OCI-LY7 (cell line): ENCODE results near the gene PGM3. TPM values are rescaled to one million over a fixed set of nuclear protein-coding genes. Genes with fewer than 3 reads are reported as not detected.

Source experiments
- BruUV-seq: library from RNA; stranded (reverse); fragments of 400-500 nt; replicated peaks from 2 replicates; lab custom pipeline; 2021; lab: Mats Ljungman, UMichigan
- CTCF ChIA-PET: fragments of 300-600 bp; sonication (Branson Sonifier 250); formaldehyde crosslinking; loops from one replicate; lab custom pipeline; 2022; ENCODE audit warnings: antibody characterized with exemption; ENCODE audit not compliant: unreplicated experiment; lab: Charles Lee
- POLR2A ChIA-PET: fragments of 300-600 bp; sonication (Branson Sonifier 250); formaldehyde crosslinking; loops from one replicate; lab custom pipeline; 2022; ENCODE audit warnings: antibody characterized with exemption; lab: Charles Lee
- DNase-seq: peaks from one replicate; pipeline ENCODE4 v3.0.0-alpha.2; 2015; ENCODE audit warnings: low spot score
- H2AFZ ChIP-seq: fragments of 200-600 bp; sonication (generic), shearing (Covaris generic); 2 replicates; pipeline ENCODE4 v1.6.1; 2014; ENCODE audit warnings: mild to moderate bottlenecking, antibody characterized with exemption, low read length, moderate library complexity
- H3K27ac ChIP-seq: fragments of 200-600 bp; sonication (generic); 2 replicates; pipeline ENCODE4 v1.5.1; 2014; ENCODE audit warnings: mixed run types, low read depth, mild to moderate bottlenecking, moderate library complexity, low read length, inconsistent platforms; ENCODE audit not compliant: poor library complexity, severe bottlenecking
- H3K36me3 ChIP-seq: fragments of 200-600 bp; sonication (generic); 2 replicates; pipeline ENCODE4 v1.6.1; 2014; ENCODE audit warnings: mild to moderate bottlenecking, antibody characterized with exemption, low read length, moderate library complexity, mixed read lengths; ENCODE audit not compliant: insufficient read depth
- H3K4me1 ChIP-seq: fragments of 200-600 bp; sonication (generic); 2 replicates; pipeline ENCODE4 v1.5.1; 2014; ENCODE audit warnings: mild to moderate bottlenecking, low read length; ENCODE audit not compliant: insufficient read depth, poor library complexity, severe bottlenecking
- H3K4me2 ChIP-seq: fragments of 200-600 bp; sonication (generic); 2 replicates; pipeline ENCODE4 v1.6.1; 2014; ENCODE audit warnings: mild to moderate bottlenecking, low read length
- H3K4me3 ChIP-seq: fragments of 200-600 bp; sonication (generic); 2 replicates; pipeline ENCODE4 v1.5.1; 2014; ENCODE audit warnings: mild to moderate bottlenecking, low read depth, low read length; ENCODE audit not compliant: poor library complexity, severe bottlenecking
- H3K79me2 ChIP-seq: fragments of 200-600 bp; sonication (generic); 2 replicates; pipeline ENCODE4 v1.6.1; 2016; ENCODE audit warnings: low read depth, mild to moderate bottlenecking, low read length, moderate library complexity, mixed read lengths; ENCODE audit not compliant: insufficient read depth
- H3K9me2 ChIP-seq: fragments of 200-600 bp; sonication (generic); 2 replicates; pipeline ENCODE4 v1.6.1; 2016; ENCODE audit warnings: mild to moderate bottlenecking, low read length, mixed read lengths; ENCODE audit not compliant: insufficient read depth
- H3K9me3 ChIP-seq: fragments of 200-600 bp; sonication (generic); 2 replicates; pipeline ENCODE4 v1.6.1; 2014; ENCODE audit warnings: mild to moderate bottlenecking, mixed run types, low read length, mixed read lengths
- H4K20me1 ChIP-seq: fragments of 200-600 bp; sonication (generic); 2 replicates; pipeline ENCODE4 v1.6.1; 2014; ENCODE audit warnings: mild to moderate bottlenecking, antibody characterized with exemption, low read length, moderate library complexity, mixed read lengths; ENCODE audit not compliant: insufficient read depth
- EZH2phosphoT487 ChIP-seq: fragments of 200-600 bp; sonication (generic); IDR thresholded peaks from 2 replicates; pipeline ENCODE4 v1.6.1; 2018; ENCODE audit warnings: low read depth, borderline replicate concordance, mild to moderate bottlenecking, mixed run types, antibody characterized with exemption, low read length, moderate library complexity, mixed read lengths
- intact Hi-C: fragments of 100-400 bp; cut with micrococcal nuclease; formaldehyde crosslinking; loops from one replicate; pipeline ENCODE4 v1.10.0; 2022; ENCODE audit not compliant: unreplicated experiment
- total RNA-seq, 2 experiments: library from RNA; depleted of rRNA in 1 of 2; stranded (reverse); fragments of >200 nt in 1 of 2; shearing (Covaris generic) in 1 of 2; gene quantifications; 2 replicates each; pipeline ENCODE4 v1.2.3, GENCODE V29; 2014 to 2022
- TF ChIP-seq, protein P1 (sequence below): fragments of 200-600 bp; sonication (generic); conservative IDR thresholded peaks from 2 replicates; pipeline ENCODE4 v1.5.1; 2014; ENCODE audit warnings: mild to moderate bottlenecking, antibody characterized with exemption, low read length, moderate library complexity, mixed read lengths

The PGM3 gene
- total RNA-seq, 2 experiments from 2014 or later, result 17.5 to 37.4 TPM

DNA sequence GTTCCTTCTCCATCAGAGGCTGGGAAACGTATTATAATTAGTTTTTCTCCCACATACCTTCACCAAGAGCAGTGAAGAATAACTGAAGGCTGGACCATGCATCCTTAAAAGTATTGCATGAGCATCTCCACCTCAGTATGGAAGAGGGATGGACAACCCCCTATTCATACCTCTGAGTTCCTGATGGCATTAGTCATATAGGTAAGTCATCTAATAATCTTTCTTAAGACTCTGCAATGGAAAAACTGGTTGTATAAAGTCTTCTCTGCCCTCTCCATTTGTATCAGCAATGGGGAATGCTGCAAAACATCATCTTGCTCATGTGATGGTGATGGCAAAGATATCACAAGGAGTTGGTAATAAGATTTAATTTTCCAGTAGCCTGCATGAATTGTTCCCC, 24.5 kb downstream of the PGM3 start:
- Histone ChIP-seq H3K4me2 (no peak overlapping the region), H3K4me3 (no peak overlapping the region), H4K20me1 (no peaks in the 10 kb centered on the region), H2AFZ (no peak overlapping the region), H3K27ac (no peak overlapping the region), H3K9me2 (no peaks in the 10 kb centered on the region), H3K79me2 (no peaks in the 10 kb centered on the region), H3K36me3 (peaks cover 99% of the 10 kb centered on the region), H3K9me3 (no peaks in the 10 kb centered on the region), H3K4me1 (no peaks in the 10 kb centered on the region)
- TF ChIP-seq, protein P1, sequence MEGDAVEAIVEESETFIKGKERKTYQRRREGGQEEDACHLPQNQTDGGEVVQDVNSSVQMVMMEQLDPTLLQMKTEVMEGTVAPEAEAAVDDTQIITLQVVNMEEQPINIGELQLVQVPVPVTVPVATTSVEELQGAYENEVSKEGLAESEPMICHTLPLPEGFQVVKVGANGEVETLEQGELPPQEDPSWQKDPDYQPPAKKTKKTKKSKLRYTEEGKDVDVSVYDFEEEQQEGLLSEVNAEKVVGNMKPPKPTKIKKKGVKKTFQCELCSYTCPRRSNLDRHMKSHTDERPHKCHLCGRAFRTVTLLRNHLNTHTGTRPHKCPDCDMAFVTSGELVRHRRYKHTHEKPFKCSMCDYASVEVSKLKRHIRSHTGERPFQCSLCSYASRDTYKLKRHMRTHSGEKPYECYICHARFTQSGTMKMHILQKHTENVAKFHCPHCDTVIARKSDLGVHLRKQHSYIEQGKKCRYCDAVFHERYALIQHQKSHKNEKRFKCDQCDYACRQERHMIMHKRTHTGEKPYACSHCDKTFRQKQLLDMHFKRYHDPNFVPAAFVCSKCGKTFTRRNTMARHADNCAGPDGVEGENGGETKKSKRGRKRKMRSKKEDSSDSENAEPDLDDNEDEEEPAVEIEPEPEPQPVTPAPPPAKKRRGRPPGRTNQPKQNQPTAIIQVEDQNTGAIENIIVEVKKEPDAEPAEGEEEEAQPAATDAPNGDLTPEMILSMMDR, result no peak
- TF ChIP-seq EZH2phosphoT487, result no peak
- intact Hi-C loops, result no loop called here
- POLR2A ChIA-PET, result no interaction called here
- CTCF ChIA-PET, result no interaction called here
- DNase-seq, result no peak
- no TSS peak for BruUV-seq

DNA sequence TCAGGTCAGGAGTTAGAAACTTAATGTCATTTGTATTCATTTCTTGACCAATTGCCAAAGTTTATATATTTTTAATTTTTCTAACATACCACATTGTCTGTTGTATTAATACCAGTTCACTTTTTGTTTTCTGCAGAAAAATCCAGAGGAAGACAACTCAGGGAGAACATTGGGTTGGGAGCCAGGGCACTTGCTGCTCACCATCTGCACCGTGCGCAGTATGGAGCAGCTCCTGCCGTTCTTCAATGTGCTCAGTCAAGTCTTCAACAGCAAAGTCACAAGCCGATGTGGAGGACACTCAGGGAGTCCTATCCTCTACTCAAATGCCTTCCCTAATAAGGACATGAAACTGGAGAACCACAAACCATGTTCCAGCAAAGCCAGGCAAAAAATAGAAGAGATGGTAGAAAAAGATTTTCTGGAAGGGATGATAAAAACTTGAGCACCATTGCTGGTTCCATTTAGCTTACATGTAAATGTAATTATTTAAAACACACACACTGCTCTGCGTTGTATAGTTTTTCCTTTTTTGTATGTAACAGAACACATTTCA, 25.3 kb downstream of the PGM3 start:
- no peak for TF ChIP-seq EZH2phosphoT487
- Histone ChIP-seq H3K79me2 (no peaks in the 10 kb centered on the region), H3K27ac (no peak overlapping the region), H4K20me1 (no peaks in the 10 kb centered on the region), H3K36me3 (peaks cover 98% of the 10 kb centered on the region), H3K4me1 (no peaks in the 10 kb centered on the region), H3K9me2 (no peaks in the 10 kb centered on the region), H3K9me3 (no peaks in the 10 kb centered on the region), H3K4me3 (no peak overlapping the region), H2AFZ (no peak overlapping the region), H3K4me2 (no peak overlapping the region)
- ChIA-PET CTCF (no interaction called here), POLR2A (interaction anchor here (0.6 kb wide), 1 partner anchor 57 kb away, joined by 3 read pairs; no protein-coding TSS in a partner anchor)
- intact Hi-C loops, result no loop called here
- no peak for DNase-seq
- no TSS peak for BruUV-seq

DNA sequence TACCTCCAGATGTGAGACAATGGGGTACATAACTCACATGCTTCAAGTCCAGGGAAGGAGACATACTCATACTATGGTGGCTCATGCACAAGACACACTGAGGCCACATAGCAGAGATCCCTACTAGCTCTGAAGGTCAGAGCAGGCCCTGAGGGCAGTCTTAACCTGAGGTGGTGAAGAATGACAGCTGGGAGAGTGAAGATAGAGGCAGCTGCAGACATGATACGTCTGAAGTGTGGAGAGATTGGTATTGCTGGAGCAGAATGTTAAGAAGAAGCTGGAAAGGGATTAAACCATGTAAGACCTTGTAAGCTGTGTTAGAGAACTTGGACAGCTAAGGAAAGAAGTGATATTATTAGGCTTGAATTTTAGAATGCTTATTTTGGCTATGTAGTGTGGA, 32.9 kb downstream of the PGM3 start:
- Histone ChIP-seq H3K9me3 (no peaks in the 10 kb centered on the region), H4K20me1 (no peaks in the 10 kb centered on the region), H3K79me2 (no peaks in the 10 kb centered on the region), H2AFZ (no peak overlapping the region), H3K4me1 (no peaks in the 10 kb centered on the region), H3K4me2 (no peak overlapping the region), H3K9me2 (no peaks in the 10 kb centered on the region), H3K36me3 (peaks cover 71% of the 10 kb centered on the region), H3K4me3 (no peak overlapping the region), H3K27ac (no peak overlapping the region)
- intact Hi-C loops, result no loop called here
- TF ChIP-seq, protein P1, result no peak
- no peak for TF ChIP-seq EZH2phosphoT487
- no TSS peak for BruUV-seq
- ChIA-PET POLR2A (interaction anchor here (0.8 to 0.9 kb wide), 4 partner anchors 13 to 29 kb away, joined by 3 to 4 read pairs (median 3); no protein-coding TSS in a partner anchor), CTCF (no interaction called here)
- DNase-seq, result no peak
